Measurements from ENCODE around the gene PVALB.

The PVALB gene

GRCh38 chr22:36858156-36858555, 41.3 kb upstream of the PVALB start:
- Histone ChIP-seq H3K36me3 (no peaks in the 10 kb centered on the region), H3K9me3 (ENCODE audit: severe bottlenecking) (peaks cover 2% of the 10 kb centered on the region), H3K4me3 (ENCODE audit: low read depth, low read length) (no peak overlapping the region), H3K27ac (no peak overlapping the region), H3K27me3 (ENCODE audit: insufficient read depth, low read depth, severe bottlenecking) (peaks cover 16% of the 10 kb centered on the region)
- no peak for TF ChIP-seq CTCF (IDR thresholded peaks at IDR 0.05; ENCODE audit: low read depth, low read length)
- DNase-seq: no peak

GRCh38 chr22:36856792-36857135, 39.9 kb upstream of the PVALB start:
- Histone ChIP-seq H3K9me3 (ENCODE audit: severe bottlenecking) (peaks cover 9% of the 10 kb centered on the region), H3K27me3 (ENCODE audit: insufficient read depth, low read depth, severe bottlenecking) (peaks cover 16% of the 10 kb centered on the region), H3K36me3 (no peaks in the 10 kb centered on the region), H3K4me3 (ENCODE audit: low read depth, low read length) (no peak overlapping the region), H3K27ac (no peak overlapping the region)
- DNase-seq: no peak
- TF ChIP-seq CTCF (IDR thresholded peaks at IDR 0.05; ENCODE audit: low read depth, low read length): no peak

GRCh38 chr22:36856121-36856791, 39.4 kb upstream of the PVALB start:
- Histone ChIP-seq H3K9me3 (ENCODE audit: severe bottlenecking) (peaks cover 9% of the 10 kb centered on the region), H3K27ac (peak overlapping the region; percentile 21; the same call in 1 of the 2 replicates), H3K27me3 (ENCODE audit: insufficient read depth, low read depth, severe bottlenecking) (peaks cover 17% of the 10 kb centered on the region), H3K4me3 (ENCODE audit: low read depth, low read length) (no peak overlapping the region), H3K36me3 (no peaks in the 10 kb centered on the region)
- DNase-seq: peak; percentile 87
- peak; percentile 99 for TF ChIP-seq CTCF (IDR thresholded peaks at IDR 0.05; ENCODE audit: low read depth, low read length)

GRCh38 chr22:36855478-36855877, 38.6 kb upstream of the PVALB start:
- H3K27me3 ChIP-seq (ENCODE audit: insufficient read depth, low read depth, severe bottlenecking): peaks cover 21% of the 10 kb centered on the region
- no peak overlapping the region for H3K4me3 ChIP-seq (ENCODE audit: low read depth, low read length)
- TF ChIP-seq CTCF (IDR thresholded peaks at IDR 0.05; ENCODE audit: low read depth, low read length): no peak
- H3K9me3 ChIP-seq (ENCODE audit: severe bottlenecking): peaks cover 9% of the 10 kb centered on the region
- H3K36me3 ChIP-seq: no peaks in the 10 kb centered on the region
- DNase-seq: no peak
- no peak overlapping the region for H3K27ac ChIP-seq

GRCh38 chr22:36853407-36854099, 36.7 kb upstream of the PVALB start:
- TF ChIP-seq CTCF (IDR thresholded peaks at IDR 0.05; ENCODE audit: low read depth, low read length): peak; percentile 75
- H3K9me3 ChIP-seq (ENCODE audit: severe bottlenecking): peaks cover 9% of the 10 kb centered on the region
- H3K36me3 ChIP-seq: no peaks in the 10 kb centered on the region
- no peak overlapping the region for H3K27ac ChIP-seq
- peaks cover 27% of the 10 kb centered on the region for H3K27me3 ChIP-seq (ENCODE audit: insufficient read depth, low read depth, severe bottlenecking)
- no peak overlapping the region for H3K4me3 ChIP-seq (ENCODE audit: low read depth, low read length)
- peak; percentile 83 for DNase-seq
